NCI-H1105 treated with DMSO at 0.1 percent for 48 hours (cell line): ENCODE measurements around the gene GCNT1.
"Not testable (repeated sequence)": the region's sequence is repeated elsewhere in the genome, so short reads cannot be mapped to it uniquely, and the experiment has no call there.

Source experiments
- DNase-seq: peaks from one replicate; lab custom pipeline; 2025; lab: John Stamatoyannopoulos, UW

Gene GCNT1

GRCh38 chr9:76490249-76490990 is 31.4 kb downstream of the GCNT1 start:
- DNase-seq: no peak

DNA sequence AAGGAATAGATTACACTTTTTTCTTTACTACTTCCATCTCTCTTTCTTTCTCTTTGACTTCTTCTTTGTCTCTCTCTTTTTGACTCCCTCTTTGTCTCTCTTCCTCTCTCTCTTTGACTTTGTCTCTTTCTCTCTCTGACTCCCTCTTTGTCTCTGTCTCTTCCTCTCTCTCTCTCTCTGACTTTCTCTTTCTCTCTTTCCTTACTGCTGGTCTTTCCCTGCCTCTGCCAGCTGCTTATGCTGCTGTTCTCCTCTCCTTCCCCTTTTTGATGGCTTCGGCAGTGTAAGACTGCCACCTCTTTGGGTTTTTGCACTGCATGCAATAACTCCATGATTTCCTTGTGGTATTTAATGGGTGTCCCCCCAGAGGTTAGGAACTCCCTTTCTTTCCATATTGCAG is 32.1 kb downstream of the GCNT1 start:
- DNase-seq: not testable (repeated sequence)

- not testable (repeated sequence) for DNase-seq
These were observed 34.5 kb downstream of the GCNT1 start for GRCh38 chr9:76493496-76493895.

- DNase-seq: no peak
These were observed 41.1 kb downstream of the GCNT1 start for GRCh38 chr9:76500061-76500460.

- DNase-seq: no peak
These were observed 43.8 kb downstream of the GCNT1 start for GRCh38 chr9:76502746-76503145.

DNA sequence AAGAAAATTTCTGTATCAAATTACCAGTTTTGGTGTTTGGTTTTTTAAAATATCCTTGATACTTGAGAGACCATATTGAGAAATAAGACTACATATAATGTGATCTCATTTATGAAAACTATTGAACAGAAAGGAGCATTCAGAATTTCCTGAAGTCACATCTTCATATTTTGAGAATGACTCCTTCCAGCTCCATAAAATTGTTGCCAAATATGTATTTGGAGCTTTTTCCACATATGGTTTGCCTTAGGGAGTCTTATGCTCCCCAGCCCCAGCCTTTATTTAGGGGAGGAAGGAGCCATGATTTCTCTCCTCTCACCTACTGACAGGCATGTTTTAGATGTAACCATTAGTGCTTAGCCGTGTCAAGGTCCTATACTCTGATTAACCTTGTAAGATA is 51.1 kb downstream of the GCNT1 start:
- no peak for DNase-seq

GRCh38 chr9:76510446-76510845 is 51.5 kb downstream of the GCNT1 start:
- DNase-seq: no peak

- no peak for DNase-seq
These were observed 53.8 kb downstream of the GCNT1 start for GRCh38 chr9:76512826-76513225.

- DNase-seq: peak; percentile 14
These were observed 57.4 kb downstream of the GCNT1 start for GRCh38 chr9:76516350-76516749.

DNA sequence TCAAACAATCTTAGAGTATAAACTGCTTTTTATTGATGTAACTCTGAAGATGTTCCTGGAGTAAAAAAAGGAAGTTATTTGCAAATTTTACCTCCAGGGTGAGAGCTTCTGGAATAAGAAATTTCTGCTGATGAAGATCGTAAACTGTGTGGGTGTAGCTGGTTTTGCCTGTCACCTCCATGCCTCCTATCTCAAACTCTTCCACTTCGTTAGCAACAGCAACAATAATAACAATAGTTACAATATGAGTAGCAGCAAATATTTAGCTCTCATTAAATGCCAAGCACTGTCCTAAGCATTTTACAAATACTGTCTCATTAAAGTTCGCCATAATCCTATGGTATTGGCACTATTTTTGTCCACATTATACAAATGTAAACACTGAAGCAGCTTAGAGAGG is 57.9 kb downstream of the GCNT1 start:
- DNase-seq: no peak

- DNase-seq: no peak
These were observed 60.3 kb downstream of the GCNT1 start for GRCh38 chr9:76519075-76519835.

DNA sequence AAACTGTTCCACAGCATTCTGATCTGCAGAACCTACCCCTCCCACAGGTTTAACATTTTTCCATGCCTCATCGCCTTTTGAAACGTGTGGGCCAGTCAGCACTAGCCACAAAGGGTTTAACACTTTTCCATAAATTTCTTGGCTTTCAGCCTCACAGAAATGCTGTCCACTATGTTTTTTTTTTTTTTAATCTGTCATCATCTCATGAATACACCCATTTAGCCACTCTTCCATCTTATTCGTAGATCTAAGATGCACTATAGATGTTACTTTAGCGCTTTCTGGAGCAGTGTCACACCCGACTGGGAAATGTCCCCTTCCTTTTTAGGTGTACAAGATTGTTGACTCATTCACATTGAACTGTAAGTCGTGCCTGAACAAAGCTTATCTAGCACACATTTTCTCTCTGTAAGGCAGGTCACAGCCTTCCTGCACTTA is 62.3 kb downstream of the GCNT1 start:
- DNase-seq: peak; percentile 40

DNA sequence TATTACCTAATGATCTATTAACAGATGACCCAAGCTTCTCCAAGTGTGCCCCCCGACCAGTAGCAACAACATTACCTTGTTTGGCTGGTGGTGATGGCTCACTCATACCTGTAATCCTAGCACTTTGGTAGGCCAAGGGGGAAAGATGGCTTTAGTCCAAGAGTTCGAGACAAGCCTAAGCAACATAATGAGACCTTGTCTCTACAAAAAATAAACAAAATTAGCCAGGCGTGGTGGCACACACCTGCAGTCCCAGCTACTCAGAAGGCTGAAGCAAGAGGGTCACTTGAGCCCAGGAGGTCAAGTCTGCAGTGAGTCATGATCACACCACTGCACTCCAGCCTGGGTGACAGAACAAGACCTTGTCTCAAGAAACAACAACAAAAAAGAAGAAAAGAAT is 62.9 kb downstream of the GCNT1 start:
- DNase-seq: peak; percentile 44

- DNase-seq: not testable (repeated sequence)
These were observed 64.7 kb downstream of the GCNT1 start for GRCh38 chr9:76523617-76524200.

GRCh38 chr9:76525196-76525595 is 66.2 kb downstream of the GCNT1 start:
- DNase-seq: no peak

DNA sequence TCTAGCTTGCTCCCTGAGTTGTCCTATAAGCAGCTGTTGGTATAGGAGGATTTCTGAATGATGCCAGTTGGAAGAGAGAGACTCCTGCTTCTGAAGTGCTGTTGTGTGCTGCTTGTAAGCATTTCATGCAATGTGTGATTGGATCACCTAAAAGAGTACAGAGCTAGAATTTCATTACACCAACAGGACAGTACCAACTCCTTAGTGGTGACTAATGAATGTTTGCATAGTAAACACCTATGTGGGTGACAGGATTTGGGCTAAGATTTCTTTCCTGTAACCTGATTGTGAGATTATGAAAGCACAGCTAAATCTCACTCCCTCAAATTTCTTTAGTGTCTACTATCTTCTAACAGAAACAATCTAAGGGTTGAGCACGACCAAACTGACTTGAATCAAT is 67.0 kb downstream of the GCNT1 start:
- no peak for DNase-seq

- DNase-seq: no peak
These were observed 69.1 kb downstream of the GCNT1 start for GRCh38 chr9:76528056-76528455.

DNA sequence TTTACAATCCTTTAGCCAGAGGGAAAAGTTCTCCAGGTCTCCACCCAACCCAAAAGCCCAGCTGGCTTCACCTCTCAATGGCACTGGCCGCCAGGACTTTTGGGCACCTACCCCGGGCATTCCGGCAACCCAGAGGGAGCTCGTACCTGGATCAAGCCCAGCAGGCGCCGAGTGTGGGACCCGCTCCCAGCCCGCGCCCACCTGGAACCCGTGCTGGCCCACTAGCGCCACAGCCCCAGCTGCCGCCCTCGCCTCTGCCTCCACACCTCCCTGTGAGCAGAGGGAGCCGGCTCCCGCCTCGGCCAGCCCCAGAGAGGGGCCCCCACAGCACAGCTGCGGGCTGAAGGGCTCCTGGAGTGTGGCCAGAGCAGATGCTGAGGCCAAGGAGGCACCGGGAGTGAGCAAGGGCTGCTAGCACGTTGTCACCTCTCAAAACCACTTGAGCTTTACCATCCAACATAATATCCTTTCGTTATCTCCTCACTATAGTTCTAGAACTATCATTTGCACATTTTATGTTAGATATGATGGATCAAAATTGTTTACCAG is 69.7 kb downstream of the GCNT1 start:
- no peak for DNase-seq

DNA sequence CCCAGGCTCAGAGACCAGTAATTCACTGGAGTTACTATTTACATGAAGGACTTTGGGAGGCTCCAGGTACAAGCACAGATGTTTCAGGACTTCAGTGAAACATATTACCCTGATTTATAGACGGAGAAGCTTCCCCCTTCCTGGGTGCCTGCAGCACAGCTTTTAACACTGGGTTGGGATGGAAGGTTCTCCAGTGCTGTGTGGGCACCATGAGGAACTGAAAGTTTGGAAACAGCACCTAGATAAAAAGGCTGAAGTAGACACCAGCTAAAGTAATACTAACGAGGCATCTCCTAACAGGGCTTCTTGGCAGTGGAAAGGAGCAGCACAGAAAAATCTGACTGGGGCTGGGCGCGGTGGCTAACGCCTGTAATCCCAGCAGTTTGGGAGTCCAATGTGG is 70.7 kb downstream of the GCNT1 start:
- DNase-seq: no peak

- DNase-seq: no peak
These were observed 71.6 kb downstream of the GCNT1 start for GRCh38 chr9:76530458-76531110.

GRCh38 chr9:76531231-76531780 is 72.3 kb downstream of the GCNT1 start:
- DNase-seq: no peak

DNA sequence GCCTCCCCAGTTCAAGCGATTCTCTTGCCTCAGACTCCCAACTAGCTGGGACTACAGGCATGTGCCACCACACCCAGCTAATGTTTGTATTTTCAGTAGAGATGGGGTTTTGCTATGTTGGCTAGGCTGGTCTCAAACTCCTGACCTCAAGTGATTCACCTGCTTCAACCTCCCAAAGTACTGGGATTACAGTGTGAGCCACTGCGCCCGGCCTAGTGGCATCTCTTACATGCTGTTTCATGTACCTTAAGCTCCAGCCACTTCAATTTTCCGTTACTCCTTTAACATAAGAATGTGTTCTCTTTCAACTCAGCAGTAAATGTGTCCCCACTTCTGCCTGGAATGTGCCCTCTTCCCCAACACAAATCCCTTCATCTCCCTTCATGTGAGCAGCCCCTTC is 73.9 kb downstream of the GCNT1 start:
- not testable (repeated sequence) for DNase-seq
